ENCODE results near the gene BCKDK. TPM values are rescaled to one million over a fixed set of nuclear protein-coding genes. Genes with fewer than 3 reads are reported as not detected.

Gene BCKDK
- polyA plus RNA-seq, 1 of the 3 experiments (the other 2 are of a cell fraction) = 73.2 TPM

DNA sequence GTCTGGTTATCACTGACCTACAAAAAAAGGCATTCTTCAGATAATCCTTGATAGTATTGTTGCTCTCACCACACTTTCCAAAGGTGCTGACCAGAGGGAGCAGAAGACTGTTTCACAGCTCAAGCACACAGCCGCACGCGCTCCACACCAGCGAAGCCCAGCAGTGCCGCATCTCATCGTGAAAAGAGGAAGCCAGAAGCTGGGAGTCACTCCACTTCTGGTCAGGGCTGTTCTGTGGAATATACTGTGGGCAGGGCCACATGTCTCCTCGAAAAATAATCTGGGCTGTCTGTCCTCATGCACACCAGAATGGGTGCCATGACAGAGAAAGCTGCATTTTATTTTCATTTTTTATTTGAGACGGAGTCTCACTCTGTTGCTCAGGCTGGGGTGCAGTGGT, 49.0 kb downstream of the BCKDK start (continued):
- no peak for TF ChIP-seq GABPA (IDR thresholded peaks at IDR 0.05; ENCODE audit: low read depth)
- no peak for TF ChIP-seq ELF1 (IDR thresholded peaks at IDR 0.05)
- TF ChIP-seq EZH2phosphoT487 (IDR thresholded peaks at IDR 0.05; ENCODE audit: borderline replicate concordance, low read depth) = no peak
- no peak for TF ChIP-seq TCF12 (IDR thresholded peaks at IDR 0.05)
- TF ChIP-seq SIN3A (IDR thresholded peaks at IDR 0.05; ENCODE audit: borderline replicate concordance, low read depth, low read length) = no peak
- TF ChIP-seq NFIC (IDR thresholded peaks at IDR 0.05; ENCODE audit: borderline replicate concordance) = no peak
- TF ChIP-seq, protein P1, sequence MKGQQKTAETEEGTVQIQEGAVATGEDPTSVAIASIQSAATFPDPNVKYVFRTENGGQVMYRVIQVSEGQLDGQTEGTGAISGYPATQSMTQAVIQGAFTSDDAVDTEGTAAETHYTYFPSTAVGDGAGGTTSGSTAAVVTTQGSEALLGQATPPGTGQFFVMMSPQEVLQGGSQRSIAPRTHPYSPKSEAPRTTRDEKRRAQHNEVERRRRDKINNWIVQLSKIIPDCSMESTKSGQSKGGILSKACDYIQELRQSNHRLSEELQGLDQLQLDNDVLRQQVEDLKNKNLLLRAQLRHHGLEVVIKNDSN (IDR thresholded peaks at IDR 0.05; ENCODE audit: borderline replicate concordance, low read depth) = no peak
- TF ChIP-seq POLR2AphosphoS5 (IDR thresholded peaks at IDR 0.05; ENCODE audit: low read depth, low read length) = no peak
- TF ChIP-seq RCOR1 (IDR thresholded peaks at IDR 0.05; ENCODE audit: low read length) = no peak

Other genes with a start within 250 kb of the BCKDK start
- gene BCL7C, start 214.3 kb upstream of the BCKDK start, polyA plus RNA-seq (2012; rRNA removed) = 48.5 and 56.3 TPM in 2 replicates
- 35.9 and 45.7 TPM in 2 replicates for gene CTF1, start 211.8 kb upstream of the BCKDK start, polyA plus RNA-seq (2012; rRNA removed)
- gene FBXL19, start 184.8 kb upstream of the BCKDK start, polyA plus RNA-seq (2012; rRNA removed) = 18.3 and 20.6 TPM in 2 replicates
- gene ORAI3, start 159.3 kb upstream of the BCKDK start, polyA plus RNA-seq (2012; rRNA removed) = 29.0 and 31.8 TPM in 2 replicates
- gene SETD1A, start 150.6 kb upstream of the BCKDK start, polyA plus RNA-seq (2012; rRNA removed) = 2.4 and 6.8 TPM in 2 replicates
- 12.2 and 12.9 TPM in 2 replicates for gene HSD3B7, start 123.2 kb upstream of the BCKDK start, polyA plus RNA-seq (2012; rRNA removed)
- 21.2 and 23.0 TPM in 2 replicates for gene STX1B, start 97.7 kb upstream of the BCKDK start, polyA plus RNA-seq (2012; rRNA removed)
- 117 TPM in 2 replicates for gene STX4, start 74.8 kb upstream of the BCKDK start, polyA plus RNA-seq (2012; rRNA removed)
- gene ZNF668, start 34.1 kb upstream of the BCKDK start, polyA plus RNA-seq (2012; rRNA removed) = 12.4 and 13.6 TPM in 2 replicates
- gene ZNF646, start 34.0 kb upstream of the BCKDK start, polyA plus RNA-seq (2012; rRNA removed) = 2.7 and 3.4 TPM in 2 replicates
- 3.1 and 4.9 TPM in 2 replicates for gene PRSS53, start 19.4 kb upstream of the BCKDK start, polyA plus RNA-seq (2012; rRNA removed)
- gene VKORC1, start 13.6 kb upstream of the BCKDK start, polyA plus RNA-seq (2012; rRNA removed) = 419 and 434 TPM in 2 replicates
- 51.8 and 52.0 TPM in 2 replicates for gene KAT8, start 9.3 kb downstream of the BCKDK start, polyA plus RNA-seq (2012; rRNA removed)
- 0.05 and 0.07 TPM in 2 replicates for gene PRSS8, start 27.3 kb downstream of the BCKDK start, polyA plus RNA-seq (2012; rRNA removed)
- gene PRSS36, start 41.7 kb downstream of the BCKDK start, polyA plus RNA-seq (2012; rRNA removed) = 0.36 and 0.49 TPM in 2 replicates
- 298 and 429 TPM in 2 replicates for gene FUS, start 71.8 kb downstream of the BCKDK start, polyA plus RNA-seq (2012; rRNA removed)
- gene PYCARD, start 94.4 kb downstream of the BCKDK start, polyA plus RNA-seq (2012; rRNA removed) = 0.28 and 0.42 TPM in 2 replicates
- gene TRIM72, start 105.7 kb downstream of the BCKDK start, polyA plus RNA-seq (2012; rRNA removed) = under 0.01 TPM in 1 of 2 replicates, not detected in the other
- gene PYDC1, start 108.7 kb downstream of the BCKDK start, polyA plus RNA-seq (2012; rRNA removed) = not detected in 2 replicates
- gene ITGAM, start 151.6 kb downstream of the BCKDK start, polyA plus RNA-seq (2012; rRNA removed) = under 0.01 and 0.02 TPM in 2 replicates
- 0.44 and 0.66 TPM in 2 replicates for gene ITGAX, start 246.8 kb downstream of the BCKDK start, polyA plus RNA-seq (2012; rRNA removed)